ENCODE results near the gene FBXL19. TPM values are rescaled to one million over a fixed set of nuclear protein-coding genes. Genes with fewer than 3 reads are reported as not detected.

The FBXL19 gene
- total and polyA plus RNA-seq, 2 donors (not counting 1 experiment from before 2014, with no cell fraction given): 3.1 to 14.5 TPM

- Histone ChIP-seq H3K9ac (ENCODE audit: insufficient read depth, low read length) (no peak overlapping the region), H2AFZ (ENCODE audit: low read length) (no peak overlapping the region), H3K27me3 (ENCODE audit: control insufficient read depth, insufficient read depth, low read length) (no peaks in the 10 kb centered on the region), H3K4me1 (ENCODE audit: control insufficient read depth, extremely low read depth, insufficient read depth, low read length) (no peaks in the 10 kb centered on the region), H3K79me2 (ENCODE audit: control insufficient read depth, insufficient read depth, low read length) (no peaks in the 10 kb centered on the region), H3K27ac (ENCODE audit: insufficient read depth, low read length) (no peak overlapping the region), H3K9me3 (ENCODE audit: control insufficient read depth, insufficient read depth, low read depth, low read length) (no peaks in the 10 kb centered on the region), H3K4me3 (replicated peaks in 1 of 4; ENCODE audit: control extremely low read depth in 1 of 4, insufficient read depth in 1 of 4, low read depth in 3 of 4, low read length in 4 of 4) (no peak overlapping the region), H3K36me3 (ENCODE audit: control insufficient read depth, insufficient read depth, low read length) (peaks cover 13% of the 10 kb centered on the region), H3K4me2 (ENCODE audit: extremely low read depth, insufficient read depth, low read length) (no peak overlapping the region), H4K20me1 (ENCODE audit: control insufficient read depth, extremely low read depth, insufficient read depth, low read length) (no peaks in the 10 kb centered on the region)
- no peak for TF ChIP-seq EZH2 (IDR thresholded peaks at IDR 0.05; ENCODE audit: low read length, missing control alignments)
- TF ChIP-seq, protein P1, sequence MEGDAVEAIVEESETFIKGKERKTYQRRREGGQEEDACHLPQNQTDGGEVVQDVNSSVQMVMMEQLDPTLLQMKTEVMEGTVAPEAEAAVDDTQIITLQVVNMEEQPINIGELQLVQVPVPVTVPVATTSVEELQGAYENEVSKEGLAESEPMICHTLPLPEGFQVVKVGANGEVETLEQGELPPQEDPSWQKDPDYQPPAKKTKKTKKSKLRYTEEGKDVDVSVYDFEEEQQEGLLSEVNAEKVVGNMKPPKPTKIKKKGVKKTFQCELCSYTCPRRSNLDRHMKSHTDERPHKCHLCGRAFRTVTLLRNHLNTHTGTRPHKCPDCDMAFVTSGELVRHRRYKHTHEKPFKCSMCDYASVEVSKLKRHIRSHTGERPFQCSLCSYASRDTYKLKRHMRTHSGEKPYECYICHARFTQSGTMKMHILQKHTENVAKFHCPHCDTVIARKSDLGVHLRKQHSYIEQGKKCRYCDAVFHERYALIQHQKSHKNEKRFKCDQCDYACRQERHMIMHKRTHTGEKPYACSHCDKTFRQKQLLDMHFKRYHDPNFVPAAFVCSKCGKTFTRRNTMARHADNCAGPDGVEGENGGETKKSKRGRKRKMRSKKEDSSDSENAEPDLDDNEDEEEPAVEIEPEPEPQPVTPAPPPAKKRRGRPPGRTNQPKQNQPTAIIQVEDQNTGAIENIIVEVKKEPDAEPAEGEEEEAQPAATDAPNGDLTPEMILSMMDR (conservative IDR thresholded peaks at IDR 0.05 in 1 of 2, IDR thresholded peaks at IDR 0.05 in 1 of 2; ENCODE audit: low read depth in 1 of 2, low read length in 2 of 2): no peak
- no peak for DNase-seq (ENCODE audit: low read depth in 2 of 2)
Measured at GRCh38 chr16:30930160-30930571, 6.8 kb downstream of the FBXL19 start.

- Histone ChIP-seq H3K79me2 (ENCODE audit: control insufficient read depth, insufficient read depth, low read length) (no peaks in the 10 kb centered on the region), H2AFZ (ENCODE audit: low read length) (no peak overlapping the region), H3K9ac (ENCODE audit: insufficient read depth, low read length) (no peak overlapping the region), H3K4me3 (replicated peaks in 1 of 4; ENCODE audit: control extremely low read depth in 1 of 4, insufficient read depth in 1 of 4, low read depth in 3 of 4, low read length in 4 of 4) (no peak overlapping the region), H4K20me1 (ENCODE audit: control insufficient read depth, extremely low read depth, insufficient read depth, low read length) (no peaks in the 10 kb centered on the region), H3K4me1 (ENCODE audit: control insufficient read depth, extremely low read depth, insufficient read depth, low read length) (no peaks in the 10 kb centered on the region), H3K27me3 (ENCODE audit: control insufficient read depth, insufficient read depth, low read length) (no peaks in the 10 kb centered on the region), H3K9me3 (ENCODE audit: control insufficient read depth, insufficient read depth, low read depth, low read length) (no peaks in the 10 kb centered on the region), H3K4me2 (ENCODE audit: extremely low read depth, insufficient read depth, low read length) (no peak overlapping the region), H3K27ac (ENCODE audit: insufficient read depth, low read length) (no peak overlapping the region), H3K36me3 (ENCODE audit: control insufficient read depth, insufficient read depth, low read length) (peaks cover 16% of the 10 kb centered on the region)
- TF ChIP-seq EZH2 (IDR thresholded peaks at IDR 0.05; ENCODE audit: low read length, missing control alignments): no peak
- TF ChIP-seq, protein P1 (conservative IDR thresholded peaks at IDR 0.05 in 1 of 2, IDR thresholded peaks at IDR 0.05 in 1 of 2; ENCODE audit: low read depth in 1 of 2, low read length in 2 of 2): no peak
- no peak for DNase-seq (ENCODE audit: low read depth in 2 of 2)
Measured at GRCh38 chr16:30931068-30931650, 7.8 kb downstream of the FBXL19 start.

DNA sequence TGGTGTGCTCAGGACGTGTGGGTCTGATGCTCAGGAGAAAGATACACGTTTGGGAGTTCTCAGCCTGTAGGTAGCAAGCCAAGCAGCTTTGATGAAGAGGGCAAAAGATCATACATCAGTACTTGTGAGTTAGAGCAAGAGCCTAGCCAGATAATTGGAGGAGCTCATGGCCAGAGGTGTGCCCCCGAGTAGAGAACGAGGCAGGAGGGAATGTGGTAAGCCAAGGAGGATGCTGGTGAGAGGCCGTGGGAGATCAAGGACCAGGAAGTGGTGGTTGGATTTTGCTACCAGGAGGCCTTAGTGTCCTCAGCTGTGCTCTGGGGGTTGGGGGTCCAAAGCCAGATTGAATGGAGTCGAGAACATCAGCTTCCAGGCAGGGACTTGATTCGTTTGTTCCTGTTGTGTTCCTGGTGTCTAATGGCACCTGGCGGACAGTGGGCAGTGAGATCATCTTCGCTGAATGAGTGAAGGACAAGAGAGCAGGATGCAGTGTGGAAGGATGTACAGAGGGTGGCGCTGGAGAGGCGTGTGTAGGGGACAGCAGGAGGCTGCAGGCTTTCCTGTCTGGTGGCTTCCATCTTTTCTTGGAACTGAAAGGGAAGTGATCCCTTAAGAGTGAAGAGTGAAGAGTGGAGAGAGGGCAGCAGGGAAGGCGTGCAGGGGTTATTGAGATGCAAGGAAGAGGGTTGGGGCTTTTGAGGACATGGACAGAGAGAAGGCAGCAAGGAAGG lies 11.6 kb downstream of the FBXL19 start:
- H3K4me2 ChIP-seq (ENCODE audit: extremely low read depth, insufficient read depth, low read length): no peak overlapping the region
- no peak overlapping the region for H2AFZ ChIP-seq (ENCODE audit: low read length)
- no peaks in the 10 kb centered on the region for H3K27me3 ChIP-seq (ENCODE audit: control insufficient read depth, insufficient read depth, low read length)
- H4K20me1 ChIP-seq (ENCODE audit: control insufficient read depth, extremely low read depth, insufficient read depth, low read length): no peaks in the 10 kb centered on the region
- no peak overlapping the region for H3K4me3 ChIP-seq (replicated peaks in 1 of 4; ENCODE audit: control extremely low read depth in 1 of 4, insufficient read depth in 1 of 4, low read depth in 3 of 4, low read length in 4 of 4)
- no peaks in the 10 kb centered on the region for H3K79me2 ChIP-seq (ENCODE audit: control insufficient read depth, insufficient read depth, low read length)
- H3K36me3 ChIP-seq (ENCODE audit: control insufficient read depth, insufficient read depth, low read length): peaks cover 16% of the 10 kb centered on the region
- no peak overlapping the region for H3K9ac ChIP-seq (ENCODE audit: insufficient read depth, low read length)
- H3K4me1 ChIP-seq (ENCODE audit: control insufficient read depth, extremely low read depth, insufficient read depth, low read length): peaks cover 4% of the 10 kb centered on the region
- peak; percentile 35 to 45 for DNase-seq (ENCODE audit: low read depth in 2 of 2)
- TF ChIP-seq, protein P1 (conservative IDR thresholded peaks at IDR 0.05 in 1 of 2, IDR thresholded peaks at IDR 0.05 in 1 of 2; ENCODE audit: low read depth in 1 of 2, low read length in 2 of 2): peak; percentile 60 to 71
- TF ChIP-seq EZH2 (IDR thresholded peaks at IDR 0.05; ENCODE audit: low read length, missing control alignments): no peak
- no peaks in the 10 kb centered on the region for H3K9me3 ChIP-seq (ENCODE audit: control insufficient read depth, insufficient read depth, low read depth, low read length)
- no peak overlapping the region for H3K27ac ChIP-seq (ENCODE audit: insufficient read depth, low read length)

Data from fibroblast of lung (primary cell).